HEK293 (cell line): ENCODE data around the gene THRSP.

Experiments used
- CTCF ChIA-PET: fragments of 350-600 bp; formaldehyde crosslinking; extraction: SDS; loops from one replicate; lab custom pipeline; 2021; ENCODE audit warnings: antibody characterized with exemption; lab: Yijun Ruan, JAX
- POLR2A ChIA-PET: fragments of 300-600 bp; formaldehyde crosslinking; extraction: SDS; loops from one replicate; lab custom pipeline; 2020; ENCODE audit warnings: antibody characterized with exemption, inconsistent platforms; lab: Yijun Ruan, JAX
- H3K27ac ChIP-seq: fragments of 200-500 bp; sonication (Bioruptor generic); 2 replicates; pipeline ENCODE4 v1.5.1; 2014; ENCODE audit warnings: low read depth, low read length, control low read depth, inconsistent platforms; ENCODE audit errors: extremely low read depth
- H3K36me3 ChIP-seq, 2 experiments: fragments of 200-500 bp in 1 of 2; sonication (Bioruptor generic) in 1 of 2; 1 replicate in 1 of 2; 2 replicates in 1 of 2; pipeline ENCODE4 v1.5.1; 2014 to 2017; ENCODE audit warnings: inconsistent platforms in 2 of 2, low read length in 2 of 2; ENCODE audit not compliant: control insufficient read depth in 2 of 2, insufficient read depth in 1 of 2
- H3K4me1 ChIP-seq: fragments of 200-500 bp; sonication (Bioruptor generic); 2 replicates; pipeline ENCODE4 v1.5.1; 2014; ENCODE audit warnings: mild to moderate bottlenecking, low read length, inconsistent platforms; ENCODE audit not compliant: control insufficient read depth, insufficient read depth
- H3K4me3 ChIP-seq: 2 replicates; pipeline ENCODE4 v1.5.1; 2011; ENCODE audit warnings: low read depth, mild to moderate bottlenecking, control low read depth, low read length, moderate library complexity
- H3K9me3 ChIP-seq: fragments of 200-500 bp; sonication (Bioruptor generic); 2 replicates; pipeline ENCODE4 v1.5.1; 2014; ENCODE audit warnings: low read depth, low read length, inconsistent platforms; ENCODE audit not compliant: control insufficient read depth, insufficient read depth
- CTCF ChIP-seq: fragments of 450-650 bp; formaldehyde crosslinking; IDR thresholded peaks from 2 replicates; pipeline ENCODE4 v1.5.1; 2016; ENCODE audit warnings: missing biosample characterization, missing genetic modification characterization
- ELK4 ChIP-seq: IDR thresholded peaks from 2 replicates; pipeline ENCODE4 v1.6.1; 2011; ENCODE audit warnings: mild to moderate bottlenecking, low read depth, low read length, borderline replicate concordance
- GLI4 ChIP-seq: fragments of 450-650 bp; formaldehyde crosslinking; IDR thresholded peaks from 2 replicates; pipeline ENCODE4 v1.5.1; 2016; ENCODE audit warnings: missing biosample characterization, missing genetic modification characterization
- KLF1 ChIP-seq: fragments of 450-650 bp; formaldehyde crosslinking; IDR thresholded peaks from 2 replicates; pipeline ENCODE4 v1.5.1; 2016; ENCODE audit warnings: missing biosample characterization, missing genetic modification characterization
- KLF8 ChIP-seq: fragments of 450-650 bp; formaldehyde crosslinking; IDR thresholded peaks from 2 replicates; pipeline ENCODE4 v1.5.1; 2016; ENCODE audit warnings: missing biosample characterization, missing genetic modification characterization
- MZF1 ChIP-seq: fragments of 450-650 bp; formaldehyde crosslinking; IDR thresholded peaks from 2 replicates; pipeline ENCODE4 v1.5.1; 2017; ENCODE audit warnings: missing biosample characterization, missing genetic modification characterization, borderline replicate concordance
- SP3 ChIP-seq: fragments of 450-650 bp; formaldehyde crosslinking; IDR thresholded peaks from 2 replicates; pipeline ENCODE4 v1.5.1; 2016; ENCODE audit warnings: missing biosample characterization, missing genetic modification characterization
- TRIM28 ChIP-seq: IDR thresholded peaks from 2 replicates; pipeline ENCODE4 v1.6.1; 2011; ENCODE audit warnings: low read length, control low read depth, borderline replicate concordance
- YY2 ChIP-seq: fragments of 450-650 bp; formaldehyde crosslinking; IDR thresholded peaks from 2 replicates; pipeline ENCODE4 v1.5.1; 2016; ENCODE audit warnings: missing biosample characterization, missing genetic modification characterization
- ZBTB1 ChIP-seq: fragments of 450-650 bp; formaldehyde crosslinking; IDR thresholded peaks from 2 replicates; pipeline ENCODE4 v1.5.1; 2016; ENCODE audit warnings: missing biosample characterization, missing genetic modification characterization
- ZBTB11 ChIP-seq: fragments of 450-650 bp; formaldehyde crosslinking; conservative IDR thresholded peaks from 2 replicates; pipeline ENCODE4 v1.5.1; 2016; ENCODE audit warnings: low read depth, missing biosample characterization, missing genetic modification characterization
- ZFHX2 ChIP-seq: fragments of 450-650 bp; formaldehyde crosslinking; conservative IDR thresholded peaks from 2 replicates; pipeline ENCODE4 v1.5.1; 2016; ENCODE audit warnings: missing biosample characterization, missing genetic modification characterization
- ZNF10 ChIP-seq: fragments of 450-650 bp; formaldehyde crosslinking; IDR thresholded peaks from 2 replicates; pipeline ENCODE4 v1.5.1; 2017; ENCODE audit warnings: missing biosample characterization, missing genetic modification characterization
- ZNF274 ChIP-seq, 2 experiments: fragments of 200-500 bp in 1 of 2; fragments of 450-650 bp in 1 of 2; sonication (Bioruptor generic) in 1 of 2; formaldehyde crosslinking in 1 of 2; IDR thresholded peaks; 2 replicates each; pipeline versions ENCODE4 v1.5.1 to v1.6.1; 2014 to 2016; ENCODE audit warnings: borderline replicate concordance in 1 of 2, inconsistent platforms in 1 of 2, low read length in 1 of 2, missing biosample characterization in 1 of 2, missing genetic modification characterization in 1 of 2
- ZNF555 ChIP-seq: fragments of 450-650 bp; formaldehyde crosslinking; conservative IDR thresholded peaks from 2 replicates; pipeline ENCODE4 v1.5.1; 2017; ENCODE audit warnings: missing biosample characterization, mild to moderate bottlenecking, missing genetic modification characterization, inconsistent platforms
- ZNF600 ChIP-seq: fragments of 450-650 bp; formaldehyde crosslinking; IDR thresholded peaks from 2 replicates; pipeline ENCODE4 v1.5.1; 2016; ENCODE audit warnings: missing biosample characterization, missing genetic modification characterization
- ZNF639 ChIP-seq: fragments of 450-650 bp; formaldehyde crosslinking; IDR thresholded peaks from 2 replicates; pipeline ENCODE4 v1.5.1; 2016; ENCODE audit warnings: missing biosample characterization, missing genetic modification characterization
- ZNF645 ChIP-seq: fragments of 450-650 bp; formaldehyde crosslinking; IDR thresholded peaks from 2 replicates; pipeline ENCODE4; 2016; ENCODE audit warnings: missing biosample characterization, missing genetic modification characterization
- ZNF658 ChIP-seq: fragments of 450-650 bp; formaldehyde crosslinking; IDR thresholded peaks from 2 replicates; pipeline ENCODE4; 2016; ENCODE audit warnings: missing biosample characterization, missing genetic modification characterization
- ZNF660 ChIP-seq: fragments of 450-650 bp; IDR thresholded peaks from 2 replicates; pipeline ENCODE4 v1.5.1; 2018; ENCODE audit warnings: missing biosample characterization, mild to moderate bottlenecking, missing genetic modification characterization
- ZNF664 ChIP-seq: fragments of 450-650 bp; formaldehyde crosslinking; IDR thresholded peaks from 2 replicates; pipeline ENCODE4 v1.5.1; 2016; ENCODE audit warnings: missing biosample characterization, missing genetic modification characterization
- ZNF677 ChIP-seq: fragments of 450-650 bp; IDR thresholded peaks from 2 replicates; pipeline ENCODE4 v1.5.0; 2018; ENCODE audit warnings: missing biosample characterization, mild to moderate bottlenecking, missing genetic modification characterization, moderate library complexity
- ZNF707 ChIP-seq: fragments of 450-650 bp; formaldehyde crosslinking; IDR thresholded peaks from 2 replicates; pipeline ENCODE4 v1.5.1; 2016; ENCODE audit warnings: missing biosample characterization, missing genetic modification characterization
- ZNF843 ChIP-seq: fragments of 450-650 bp; formaldehyde crosslinking; IDR thresholded peaks from 2 replicates; pipeline ENCODE4 v1.5.1; 2016; ENCODE audit warnings: missing biosample characterization, missing genetic modification characterization

The THRSP gene

GRCh38 chr11:78061921-78062311 lies 1.7 kb upstream of the THRSP start (continued):
- TF ChIP-seq ZNF645 (tag by site-specific recombination) = no peak

- Histone ChIP-seq H3K4me3 (no peak overlapping the region), H3K36me3 (peaks cover 0 to 4% of the 10 kb centered on the region in 2 experiments; a peak in 1 of 3 replicates), H3K9me3 (no peaks in the 10 kb centered on the region), H3K4me1 (no peaks in the 10 kb centered on the region), H3K27ac (no peak overlapping the region)
- ChIA-PET CTCF (interaction anchor here (0.6 to 1.5 kb wide), 2 partner anchors 17 to 23 kb away, joined by 6 to 7 read pairs; no protein-coding TSS in a partner anchor), POLR2A (no interaction called here)
- TF ChIP-seq ZBTB1 (tag by site-specific recombination) (no peak), MZF1 (no peak), ELK4 (no peak), ZNF274 (IDR thresholded peaks at IDR 0.05; ENCODE audit: low read length) (no peak), ZNF274 (tag by site-specific recombination; IDR thresholded peaks at IDR 0.05; ENCODE audit: borderline replicate concordance) (no peak), ZNF707 (tag by site-specific recombination) (no peak), ZNF664 (tag by site-specific recombination) (no peak), ZNF639 (tag by site-specific recombination) (no peak), ZNF600 (no peak), GLI4 (tag by site-specific recombination) (no peak), ZNF555 (tag by site-specific recombination) (no peak), KLF8 (tag by site-specific recombination) (no peak), ZNF10 (tag by site-specific recombination) (no peak), ZNF658 (no peak)
Measured at GRCh38 chr11:78062671-78063070, 990 bp upstream of the THRSP start.

- ChIA-PET POLR2A (no interaction called here), CTCF (no interaction called here)
- no peaks in the 10 kb centered on the region for H3K9me3 ChIP-seq
- H3K4me3 ChIP-seq = no peak overlapping the region
- no peak overlapping the region for H3K27ac ChIP-seq
- peaks cover 0 to 23% of the 10 kb centered on the region in 2 experiments; a peak in 2 of 3 replicates for H3K36me3 ChIP-seq
- H3K4me1 ChIP-seq = no peaks in the 10 kb centered on the region
- TF ChIP-seq ZNF660 (tag by site-specific recombination) = no peak
- no peak for TF ChIP-seq YY2
- TF ChIP-seq ZFHX2 (tag by site-specific recombination) = no peak
- TF ChIP-seq ZNF843 (tag by site-specific recombination) = no peak
- TF ChIP-seq ELK4 = no peak
- no peak for TF ChIP-seq CTCF (tag by site-specific recombination)
- TF ChIP-seq ZNF600 = no peak
- no peak for TF ChIP-seq ZNF658
- no peak for TF ChIP-seq ZNF677 (tag by site-specific recombination)
- TF ChIP-seq ZBTB11 (tag by site-specific recombination) = no peak
- no peak for TF ChIP-seq KLF1
- TF ChIP-seq SP3 (tag by site-specific recombination) = no peak
- TF ChIP-seq TRIM28 = no peak
Measured at GRCh38 chr11:78065203-78065602, 1.5 kb downstream of the THRSP start.
